Activated CD8-positive, alpha-beta T cell treated with anti-CD3 and anti-CD28 coated beads for 36 hours (primary cell): ENCODE measurements around the gene ACAP1. TPM values are rescaled to one million over a fixed set of nuclear protein-coding genes. Genes with fewer than 3 reads are reported as not detected.

Source experiments
- ATAC-seq: fragments of 200-7000 bp; cut with Tn5 transposase; one replicate; pipeline ENCODE4 v1.10.0; 2021; ENCODE audit warnings: mild to moderate bottlenecking, moderate library complexity
- CTCF ChIA-PET: fragments of 350-600 bp; sonication (Branson Sonifier 250); formaldehyde crosslinking; loops from one replicate; lab custom pipeline; 2021; ENCODE audit warnings: antibody characterized with exemption; lab: Charles Lee
- POLR2A ChIA-PET: fragments of 350-600 bp; sonication (Branson Sonifier 250); formaldehyde crosslinking; loops from one replicate; lab custom pipeline; 2021; ENCODE audit warnings: antibody characterized with exemption; lab: Charles Lee
- DNase-seq: peaks from one replicate; pipeline ENCODE4 v3.0.0-alpha.2; 2020
- H3K27ac Mint-ChIP-seq: one replicate; pipeline ENCODE4 v1.8.0; 2021; ENCODE audit warnings: mild to moderate bottlenecking, mixed read lengths
- H3K27me3 Mint-ChIP-seq: one replicate; pipeline ENCODE4 v1.8.0; 2021; ENCODE audit warnings: mixed read lengths
- H3K36me3 Mint-ChIP-seq: one replicate; pipeline ENCODE4 v1.8.0; 2021; ENCODE audit warnings: low read depth, mixed read lengths
- H3K4me1 Mint-ChIP-seq: one replicate; pipeline ENCODE4 v1.8.0; 2021; ENCODE audit warnings: low read depth, mixed read lengths
- H3K4me3 Mint-ChIP-seq: one replicate; pipeline ENCODE4 v1.8.0; 2021; ENCODE audit warnings: mild to moderate bottlenecking, moderate library complexity, mixed read lengths
- H3K9me3 Mint-ChIP-seq: one replicate; pipeline ENCODE4 v1.8.0; 2021; ENCODE audit warnings: mixed read lengths
- intact Hi-C: fragments of 100-400 bp; cut with micrococcal nuclease; formaldehyde crosslinking; loops from one replicate; pipeline ENCODE4 v1.10.0; 2022
- total RNA-seq, 2 experiments: library from RNA; stranded (reverse); gene quantifications; one replicate each; pipeline ENCODE4 v1.2.3, GENCODE V29; 2021
- TF ChIP-seq, protein P1 (sequence below): fragments of 200-600 bp; IDR thresholded peaks from one replicate; pipeline ENCODE4 v1.8.0; 2022; ENCODE audit warnings: antibody characterized with exemption, mild to moderate bottlenecking

The ACAP1 gene
- total RNA-seq, 2 experiments from 2014 or later, result 309 to 342 TPM

DNA sequence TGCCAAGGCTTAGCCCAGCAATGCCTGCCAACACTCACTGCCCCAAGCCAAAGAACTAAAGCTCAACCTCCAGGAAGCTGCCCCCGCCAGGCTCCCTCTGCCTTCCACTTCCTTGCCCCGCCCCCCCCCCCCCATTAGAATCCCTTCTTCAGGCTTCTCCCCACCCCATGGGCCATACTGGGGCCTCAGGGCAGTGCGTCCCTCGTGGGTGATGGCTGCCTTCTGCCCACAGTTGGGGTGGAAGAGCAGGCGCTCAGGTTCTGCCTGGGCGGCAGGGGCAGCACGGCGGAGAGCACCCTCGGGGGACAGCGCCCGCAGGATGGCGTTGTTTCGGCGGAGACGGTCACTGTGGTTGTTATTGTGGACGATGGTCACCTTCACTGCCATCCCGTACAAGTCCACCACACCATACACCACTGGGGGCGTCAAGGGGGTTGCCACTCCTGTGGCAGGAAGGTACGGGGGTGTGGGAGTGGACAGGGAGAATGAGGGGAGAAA is 11.2 kb upstream of the ACAP1 start:
- POLR2A ChIA-PET, result interaction anchor here (1.0 to 10.5 kb wide), 3 partner anchors 10 to 18 kb away, joined by 5 to 150 read pairs (median 10); partner anchors contain the start of gene GPS2
- DNase-seq (no peak), ATAC-seq (no peak)
- Mint-ChIP-seq H3K9me3 (no peaks in the 10 kb centered on the region), H3K36me3 (peaks cover 26% of the 10 kb centered on the region), H3K4me1 (peaks cover 29% of the 10 kb centered on the region), H3K4me3 (no peak overlapping the region), H3K27ac (no peak overlapping the region), H3K27me3 (no peaks in the 10 kb centered on the region)
- TF ChIP-seq, protein P1, sequence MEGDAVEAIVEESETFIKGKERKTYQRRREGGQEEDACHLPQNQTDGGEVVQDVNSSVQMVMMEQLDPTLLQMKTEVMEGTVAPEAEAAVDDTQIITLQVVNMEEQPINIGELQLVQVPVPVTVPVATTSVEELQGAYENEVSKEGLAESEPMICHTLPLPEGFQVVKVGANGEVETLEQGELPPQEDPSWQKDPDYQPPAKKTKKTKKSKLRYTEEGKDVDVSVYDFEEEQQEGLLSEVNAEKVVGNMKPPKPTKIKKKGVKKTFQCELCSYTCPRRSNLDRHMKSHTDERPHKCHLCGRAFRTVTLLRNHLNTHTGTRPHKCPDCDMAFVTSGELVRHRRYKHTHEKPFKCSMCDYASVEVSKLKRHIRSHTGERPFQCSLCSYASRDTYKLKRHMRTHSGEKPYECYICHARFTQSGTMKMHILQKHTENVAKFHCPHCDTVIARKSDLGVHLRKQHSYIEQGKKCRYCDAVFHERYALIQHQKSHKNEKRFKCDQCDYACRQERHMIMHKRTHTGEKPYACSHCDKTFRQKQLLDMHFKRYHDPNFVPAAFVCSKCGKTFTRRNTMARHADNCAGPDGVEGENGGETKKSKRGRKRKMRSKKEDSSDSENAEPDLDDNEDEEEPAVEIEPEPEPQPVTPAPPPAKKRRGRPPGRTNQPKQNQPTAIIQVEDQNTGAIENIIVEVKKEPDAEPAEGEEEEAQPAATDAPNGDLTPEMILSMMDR, result no peak
- intact Hi-C loops, result no loop called here
- CTCF ChIA-PET, result interaction anchor here (0.6 to 6.5 kb wide), 14 partner anchors 9 to 290 kb away, joined by 3 to 60 read pairs (median 4); partner anchors contain the start of genes ACAP1, FXR2, GPS2 and TMEM95

- POLR2A ChIA-PET, result interaction anchor here (2.9 to 10.5 kb wide), 2 partner anchors 14 to 16 kb away, joined by 10 to 150 read pairs; partner anchors contain the start of gene GPS2
- TF ChIP-seq, protein P1, result no peak
- no peaks in the 10 kb centered on the region for H3K9me3 Mint-ChIP-seq
- H3K4me1 Mint-ChIP-seq, result peaks cover 36% of the 10 kb centered on the region
- no peak for DNase-seq
- CTCF ChIA-PET, result interaction anchor here (2.7 to 6.5 kb wide), 3 partner anchors 10 to 18 kb away, joined by 7 to 60 read pairs (median 50); partner anchors contain the start of gene ACAP1
- H3K36me3 Mint-ChIP-seq, result peaks cover 22% of the 10 kb centered on the region
- no peaks in the 10 kb centered on the region for H3K27me3 Mint-ChIP-seq
- no peak overlapping the region for H3K27ac Mint-ChIP-seq
- no peak for ATAC-seq
- intact Hi-C loops, result no loop called here
- H3K4me3 Mint-ChIP-seq, result no peak overlapping the region
Observed at GRCh38 chr17:7326186-7326585, 10.1 kb upstream of the ACAP1 start.

GRCh38 chr17:7327056-7327455 is 9.3 kb upstream of the ACAP1 start:
- DNase-seq (no peak), ATAC-seq (no peak)
- no peaks in the 10 kb centered on the region for H3K27me3 Mint-ChIP-seq
- ChIA-PET CTCF (interaction anchor here (1.0 to 6.5 kb wide), 5 partner anchors 9 to 17 kb away, joined by 3 to 60 read pairs (median 7); partner anchors contain the start of gene ACAP1), POLR2A (interaction anchor here (10.5 kb wide), 1 partner anchor 15 kb away, joined by 150 read pairs; the partner anchor contains the start of gene GPS2)
- intact Hi-C loops, result no loop called here
- TF ChIP-seq, protein P1, result no peak
- H3K9me3 Mint-ChIP-seq, result no peaks in the 10 kb centered on the region
- peaks cover 14% of the 10 kb centered on the region for H3K36me3 Mint-ChIP-seq
- H3K27ac Mint-ChIP-seq, result no peak overlapping the region
- H3K4me1 Mint-ChIP-seq, result peaks cover 37% of the 10 kb centered on the region
- H3K4me3 Mint-ChIP-seq, result no peak overlapping the region

- Mint-ChIP-seq H3K9me3 (no peaks in the 10 kb centered on the region), H3K36me3 (peaks cover 14% of the 10 kb centered on the region), H3K27ac (peak overlapping the region; percentile 36), H3K4me1 (peaks cover 42% of the 10 kb centered on the region), H3K4me3 (peak overlapping the region; percentile 38), H3K27me3 (no peaks in the 10 kb centered on the region)
- no peak for ATAC-seq
- DNase-seq, result no peak
- POLR2A ChIA-PET, result interaction anchor here (10.5 kb wide), 1 partner anchor 15 kb away, joined by 150 read pairs; the partner anchor contains the start of gene GPS2
- intact Hi-C loops, result no loop called here
- CTCF ChIA-PET, result interaction anchor here (1.0 to 6.5 kb wide), 5 partner anchors 9 to 17 kb away, joined by 3 to 60 read pairs (median 7); partner anchors contain the start of gene ACAP1
- TF ChIP-seq, protein P1, result no peak
Observed at GRCh38 chr17:7327501-7327900, 8.8 kb upstream of the ACAP1 start.

DNA sequence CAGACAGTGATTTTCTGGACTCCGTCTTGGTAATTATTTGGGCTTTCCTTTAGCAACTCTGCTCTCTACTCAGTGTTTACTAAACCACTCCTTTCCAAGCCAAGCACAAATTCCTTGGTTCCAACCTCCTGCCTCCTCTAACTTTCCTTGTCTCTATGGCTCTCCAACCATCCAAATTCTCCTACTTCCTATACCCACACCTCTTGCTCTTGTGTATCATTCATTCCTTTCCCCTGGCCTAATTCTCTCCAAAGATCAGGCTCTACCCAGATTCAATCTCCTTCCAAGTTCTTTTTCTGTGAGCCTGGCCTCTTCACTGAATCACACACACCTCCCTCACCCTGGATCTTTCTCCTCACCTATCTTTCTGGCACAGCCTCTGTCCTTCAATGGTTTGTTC is 8.3 kb upstream of the ACAP1 start:
- H3K4me1 Mint-ChIP-seq, result peaks cover 46% of the 10 kb centered on the region
- ChIA-PET POLR2A (interaction anchor here (0.6 to 10.5 kb wide), 3 partner anchors 13 to 21 kb away, joined by 3 to 150 read pairs (median 7); partner anchors contain the start of gene GPS2), CTCF (interaction anchor here (0.9 to 5.2 kb wide), 6 partner anchors 9 to 17 kb away, joined by 3 to 50 read pairs (median 6); no protein-coding TSS in a partner anchor)
- no peaks in the 10 kb centered on the region for H3K9me3 Mint-ChIP-seq
- ATAC-seq, result no peak
- no peak for DNase-seq
- no peaks in the 10 kb centered on the region for H3K27me3 Mint-ChIP-seq
- peaks cover 14% of the 10 kb centered on the region for H3K36me3 Mint-ChIP-seq
- TF ChIP-seq, protein P1, result no peak
- intact Hi-C loops, result no loop called here
- peak overlapping the region; percentile 74 for H3K27ac Mint-ChIP-seq
- peak overlapping the region; percentile 80 for H3K4me3 Mint-ChIP-seq
